Measurements from ENCODE around the gene PGAM2. TPM values are rescaled to one million over a fixed set of nuclear protein-coding genes. Genes with fewer than 3 reads are reported as not detected.
A peak's percentile ranks its signal among the peaks of the same experiment; 100 is the strongest.

PGAM2 gene
- total RNA-seq: 1 to 10 TPM in 1 of 2 donors, not detected in 1; 2.4 TPM

DNA sequence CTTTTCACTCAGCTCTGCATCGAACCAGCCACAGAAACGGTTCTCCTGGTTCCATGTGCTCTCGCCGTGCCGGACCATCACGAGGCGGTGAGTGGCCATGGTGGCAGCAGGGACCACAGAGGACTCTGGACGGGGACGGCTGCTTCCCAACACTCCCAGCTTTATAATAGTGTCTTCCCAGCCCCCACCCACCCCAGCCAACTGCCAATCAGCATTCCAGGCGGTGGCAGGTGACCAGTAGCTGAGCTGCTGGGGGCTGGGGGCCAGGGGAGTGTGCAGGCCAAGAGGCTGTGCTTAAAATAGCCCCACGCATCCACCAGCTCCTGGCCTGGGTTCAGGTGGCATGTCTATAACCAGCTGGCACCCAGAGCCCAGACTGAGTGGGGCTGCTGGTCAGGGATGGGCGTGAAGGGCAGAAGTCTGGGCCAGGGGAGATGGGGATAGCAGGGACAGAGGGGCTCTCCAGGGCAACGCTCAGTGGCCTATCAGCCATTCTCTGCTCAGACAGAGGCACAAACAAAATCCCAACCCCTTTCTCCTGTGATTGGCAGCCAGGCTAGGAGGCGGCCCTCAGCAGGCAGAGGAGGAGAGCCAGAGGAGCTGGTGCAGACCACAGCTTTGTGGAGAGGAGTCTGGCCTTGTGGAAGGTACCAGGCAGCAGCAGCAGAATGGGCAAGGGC, at the start of gene PGAM2:
Gene PGAM2 (minus strand): TSS at position 137 of the 680 bp plus-strand sequence. CDS start 38 bp downstream, at position 99.
- Mint-ChIP-seq H3K4me1 (peaks cover 15% of the 10 kb centered on the region), H3K27ac (peak within 1 kb of the TSS; percentile 65)

DNA sequence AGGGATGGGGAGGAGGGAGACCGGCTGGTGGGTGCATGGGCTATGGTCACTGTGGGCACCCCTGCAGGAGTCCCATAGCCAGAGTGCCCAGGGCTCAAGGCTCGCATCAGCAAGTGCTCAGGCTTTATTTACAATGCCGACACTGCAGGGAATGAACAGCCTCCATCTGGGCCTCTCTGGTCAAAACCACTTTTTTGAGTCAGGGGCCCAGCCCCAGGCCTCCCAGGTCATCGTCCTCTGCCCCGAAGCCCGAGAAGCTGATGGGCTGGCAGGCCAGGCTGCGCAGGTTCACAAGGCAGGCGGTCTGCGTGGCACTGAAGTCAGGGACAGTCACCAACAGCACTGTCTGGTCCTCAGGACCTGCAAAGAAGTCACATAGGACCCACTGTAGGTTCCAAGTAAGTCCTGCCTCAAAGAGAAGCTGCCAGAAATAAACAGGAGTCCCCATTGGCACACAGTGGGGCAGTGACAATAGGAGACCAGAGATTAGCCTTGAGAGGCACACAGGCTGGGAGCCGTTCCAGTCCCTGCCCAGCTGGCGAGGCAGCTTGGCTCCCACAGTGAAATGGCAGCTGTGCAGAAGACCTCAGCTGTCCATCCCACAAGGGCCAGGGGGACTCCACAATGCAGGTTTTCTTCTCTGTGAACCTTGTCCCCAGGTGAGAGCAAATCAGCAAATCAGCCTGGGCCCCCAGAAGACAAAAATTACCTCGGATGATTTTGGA, 49.4 kb upstream of the PGAM2 start:
- H3K27ac Mint-ChIP-seq: no peak overlapping the region
- no peak for ATAC-seq (replicated peaks)
- no peaks in the 10 kb centered on the region for H3K27me3 Mint-ChIP-seq
- H3K4me1 Mint-ChIP-seq: peaks cover 6% of the 10 kb centered on the region
- H3K9me3 Mint-ChIP-seq: no peaks in the 10 kb centered on the region
- H3K36me3 Mint-ChIP-seq (ENCODE audit: low read depth): peaks cover 54% of the 10 kb centered on the region
- H3K4me3 Mint-ChIP-seq: no peak overlapping the region

More for the DNA sequence above, at the start of gene PGAM2:
- ATAC-seq (replicated peaks): peak; percentile 28
- no peaks in the 10 kb centered on the region for H3K9me3 Mint-ChIP-seq
- H3K4me3 Mint-ChIP-seq: no peak within 1 kb of the TSS
- no peaks in the 10 kb centered on the region for H3K27me3 Mint-ChIP-seq
- peaks cover 9% of the 10 kb centered on the region for H3K36me3 Mint-ChIP-seq (ENCODE audit: low read depth)

DNA sequence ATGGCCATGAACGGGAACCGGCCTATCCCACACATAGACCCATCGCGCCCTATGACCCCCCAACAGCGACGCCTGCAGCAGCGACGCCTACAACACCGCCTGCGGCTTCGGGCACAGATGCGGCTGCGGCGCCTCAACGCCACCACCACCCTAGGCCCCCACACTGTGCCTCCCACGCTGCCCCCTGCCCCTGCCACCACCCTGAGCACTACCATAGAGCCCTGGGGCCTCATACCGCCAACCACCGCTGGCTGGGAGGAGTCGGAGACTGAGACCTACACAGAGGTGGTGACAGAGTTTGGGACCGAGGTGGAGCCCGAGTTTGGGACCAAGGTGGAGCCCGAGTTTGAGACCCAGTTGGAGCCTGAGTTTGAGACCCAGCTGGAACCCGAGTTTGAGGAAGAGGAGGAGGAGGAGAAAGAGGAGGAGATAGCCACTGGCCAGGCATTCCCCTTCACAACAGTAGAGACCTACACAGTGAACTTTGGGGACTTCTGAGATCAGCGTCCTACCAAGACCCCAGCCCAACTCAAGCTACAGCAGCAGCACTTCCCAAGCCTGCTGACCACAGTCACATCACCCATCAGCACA, 48.5 kb upstream of the PGAM2 start:
- Mint-ChIP-seq H3K27ac (no peak overlapping the region), H3K27me3 (no peaks in the 10 kb centered on the region), H3K36me3 (ENCODE audit: low read depth) (peaks cover 45% of the 10 kb centered on the region), H3K4me3 (no peak overlapping the region), H3K4me1 (peaks cover 3% of the 10 kb centered on the region), H3K9me3 (no peaks in the 10 kb centered on the region)
- ATAC-seq (replicated peaks): no peak

DNA sequence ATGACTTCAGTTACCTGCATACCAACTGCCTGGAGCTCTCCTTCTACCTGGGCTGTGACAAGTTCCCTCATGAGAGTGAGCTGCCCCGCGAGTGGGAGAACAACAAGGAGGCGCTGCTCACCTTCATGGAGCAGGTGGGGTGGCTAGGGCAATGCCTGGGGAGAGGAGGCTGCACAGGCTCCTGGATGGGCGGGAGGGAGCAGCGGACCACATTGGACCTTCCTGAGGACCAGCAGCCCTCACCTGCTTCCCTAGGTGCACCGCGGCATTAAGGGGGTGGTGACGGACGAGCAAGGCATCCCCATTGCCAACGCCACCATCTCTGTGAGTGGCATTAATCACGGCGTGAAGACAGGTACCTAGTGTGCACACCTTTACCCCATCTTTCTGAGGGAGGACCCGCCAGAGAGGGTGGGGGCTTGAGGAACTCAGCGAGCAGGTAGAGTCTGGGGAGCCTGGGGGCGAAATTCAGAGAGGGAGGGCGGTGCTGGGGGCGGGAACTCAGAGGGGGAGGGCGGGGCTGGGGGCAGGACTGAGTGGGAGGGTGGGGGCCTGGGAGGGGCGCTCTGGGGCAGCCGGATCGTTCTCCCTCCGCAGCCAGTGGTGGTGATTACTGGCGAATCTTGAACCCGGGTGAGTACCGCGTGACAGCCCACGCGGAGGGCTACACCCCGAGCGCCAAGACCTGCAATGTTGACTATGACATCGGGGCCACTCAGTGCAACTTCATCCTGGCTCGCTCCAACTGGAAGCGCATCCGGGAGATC, 47.8 kb upstream of the PGAM2 start:
- Mint-ChIP-seq H3K9me3 (no peaks in the 10 kb centered on the region), H3K4me1 (peaks cover 3% of the 10 kb centered on the region), H3K27ac (no peak overlapping the region), H3K27me3 (no peaks in the 10 kb centered on the region), H3K36me3 (ENCODE audit: low read depth) (peaks cover 38% of the 10 kb centered on the region), H3K4me3 (no peak overlapping the region)
- ATAC-seq (replicated peaks): no peak

DNA sequence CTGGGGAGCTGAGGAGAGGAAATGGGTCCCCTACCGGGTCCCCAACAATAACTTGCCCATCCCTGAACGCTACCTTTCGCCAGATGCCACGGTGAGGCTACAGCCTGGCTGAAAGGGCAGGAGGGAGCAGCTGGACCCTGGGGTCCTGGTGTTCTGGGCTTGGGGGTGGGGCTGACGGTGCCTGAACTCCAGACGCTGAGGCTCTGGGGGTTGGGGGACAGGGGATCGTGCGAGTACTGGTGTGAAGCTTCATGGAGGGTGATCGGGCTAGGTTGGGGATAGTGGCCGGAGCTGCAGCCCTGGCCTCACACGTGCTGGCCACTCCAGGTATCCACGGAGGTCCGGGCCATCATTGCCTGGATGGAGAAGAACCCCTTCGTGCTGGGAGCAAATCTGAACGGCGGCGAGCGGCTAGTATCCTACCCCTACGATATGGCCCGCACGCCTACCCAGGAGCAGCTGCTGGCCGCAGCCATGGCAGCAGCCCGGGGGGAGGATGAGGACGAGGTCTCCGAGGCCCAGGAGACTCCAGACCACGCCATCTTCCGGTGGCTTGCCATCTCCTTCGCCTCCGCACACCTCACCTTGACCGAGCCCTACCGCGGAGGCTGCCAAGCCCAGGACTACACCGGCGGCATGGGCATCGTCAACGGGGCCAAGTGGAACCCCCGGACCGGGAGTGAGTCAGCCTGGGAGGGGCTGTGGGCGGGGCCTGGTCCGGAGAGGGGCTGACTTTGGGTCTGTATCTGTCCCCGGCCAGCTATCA, 47.0 kb upstream of the PGAM2 start:
- H3K9me3 Mint-ChIP-seq: no peaks in the 10 kb centered on the region
- H3K27me3 Mint-ChIP-seq: no peaks in the 10 kb centered on the region
- no peak overlapping the region for H3K4me3 Mint-ChIP-seq
- H3K4me1 Mint-ChIP-seq: no peaks in the 10 kb centered on the region
- peaks cover 30% of the 10 kb centered on the region for H3K36me3 Mint-ChIP-seq (ENCODE audit: low read depth)
- no peak for ATAC-seq (replicated peaks)
- no peak overlapping the region for H3K27ac Mint-ChIP-seq

DNA sequence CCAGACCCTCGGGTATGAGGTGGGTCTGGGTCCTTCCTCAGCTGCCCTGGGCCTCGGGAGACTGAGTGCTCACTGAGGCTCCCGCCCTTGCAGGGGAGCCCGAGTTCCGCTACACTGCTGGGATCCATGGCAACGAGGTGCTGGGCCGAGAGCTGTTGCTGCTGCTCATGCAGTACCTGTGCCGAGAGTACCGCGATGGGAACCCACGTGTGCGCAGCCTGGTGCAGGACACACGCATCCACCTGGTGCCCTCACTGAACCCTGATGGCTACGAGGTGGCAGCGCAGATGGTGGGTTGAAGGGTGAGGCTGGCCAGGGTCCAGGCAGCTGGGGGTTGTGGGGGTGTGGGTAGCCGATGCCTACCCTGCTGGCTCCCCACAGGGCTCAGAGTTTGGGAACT, 46.4 kb upstream of the PGAM2 start:
- H3K4me1 Mint-ChIP-seq: no peaks in the 10 kb centered on the region
- H3K9me3 Mint-ChIP-seq: no peaks in the 10 kb centered on the region
- no peak overlapping the region for H3K4me3 Mint-ChIP-seq
- H3K27ac Mint-ChIP-seq: no peak overlapping the region
- H3K36me3 Mint-ChIP-seq (ENCODE audit: low read depth): peaks cover 24% of the 10 kb centered on the region
- ATAC-seq (replicated peaks): no peak
- no peaks in the 10 kb centered on the region for H3K27me3 Mint-ChIP-seq

DNA sequence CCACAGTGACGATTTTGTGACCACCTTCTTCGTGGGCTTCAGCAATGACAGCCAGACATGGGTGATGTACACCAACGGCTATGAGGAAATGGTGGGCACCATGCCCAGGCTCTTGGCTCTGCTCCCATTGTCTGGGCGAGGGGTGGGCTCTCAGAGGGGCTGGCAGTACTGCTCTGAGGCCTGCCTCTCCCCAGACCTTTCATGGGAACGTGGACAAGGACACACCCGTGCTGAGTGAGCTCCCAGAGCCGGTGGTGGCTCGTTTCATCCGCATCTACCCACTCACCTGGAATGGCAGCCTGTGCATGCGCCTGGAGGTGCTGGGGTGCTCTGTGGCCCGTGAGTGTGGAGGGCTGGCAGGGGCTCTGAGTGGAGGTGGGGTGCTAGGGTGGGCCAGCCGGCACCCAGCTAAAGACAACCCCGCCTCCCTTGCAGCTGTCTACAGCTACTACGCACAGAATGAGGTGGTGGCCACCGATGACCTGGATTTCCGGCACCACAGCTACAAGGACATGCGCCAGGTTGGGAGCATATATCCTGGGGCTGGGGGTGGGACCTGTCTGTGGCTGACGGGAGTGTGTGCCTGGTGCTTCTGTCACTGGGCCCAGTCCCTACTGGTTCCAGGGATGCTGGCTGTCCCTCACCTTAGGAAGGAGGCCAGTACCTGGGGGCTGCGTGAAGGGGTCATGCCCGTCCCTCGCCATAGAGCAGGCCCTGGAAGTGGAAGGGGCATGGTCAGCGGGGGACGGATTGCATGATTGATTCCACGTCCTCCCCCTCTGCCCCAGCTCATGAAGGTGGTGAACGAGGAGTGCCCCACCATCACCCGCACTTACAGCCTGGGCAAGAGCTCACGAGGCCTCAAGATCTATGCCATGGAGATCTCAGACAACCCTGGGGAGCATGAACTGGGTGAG, 45.6 kb upstream of the PGAM2 start:
- Mint-ChIP-seq H3K27me3 (peaks cover 4% of the 10 kb centered on the region), H3K9me3 (no peaks in the 10 kb centered on the region), H3K4me1 (no peaks in the 10 kb centered on the region), H3K4me3 (no peak overlapping the region), H3K27ac (no peak overlapping the region), H3K36me3 (ENCODE audit: low read depth) (peaks cover 23% of the 10 kb centered on the region)
- no peak for ATAC-seq (replicated peaks)

DNA sequence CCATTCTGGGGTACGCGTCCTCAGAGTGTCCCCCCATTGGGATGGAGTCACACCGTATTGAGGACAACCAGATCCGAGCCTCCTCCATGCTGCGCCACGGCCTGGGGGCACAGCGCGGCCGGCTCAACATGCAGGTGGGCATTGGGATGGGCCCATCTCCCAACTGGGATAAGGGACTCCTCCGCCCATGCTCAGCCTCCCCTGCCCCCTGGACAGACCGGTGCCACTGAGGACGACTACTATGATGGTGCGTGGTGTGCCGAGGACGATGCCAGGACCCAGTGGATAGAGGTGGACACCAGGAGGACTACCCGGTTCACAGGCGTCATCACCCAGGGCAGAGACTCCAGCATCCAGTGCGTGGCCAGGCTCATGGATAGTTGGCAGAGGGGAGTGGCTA, 44.6 kb upstream of the PGAM2 start:
- ATAC-seq (replicated peaks): no peak
- Mint-ChIP-seq H3K36me3 (ENCODE audit: low read depth) (peaks cover 13% of the 10 kb centered on the region), H3K4me1 (no peaks in the 10 kb centered on the region), H3K27me3 (peaks cover 12% of the 10 kb centered on the region), H3K4me3 (no peak overlapping the region), H3K9me3 (no peaks in the 10 kb centered on the region), H3K27ac (no peak overlapping the region)

DNA sequence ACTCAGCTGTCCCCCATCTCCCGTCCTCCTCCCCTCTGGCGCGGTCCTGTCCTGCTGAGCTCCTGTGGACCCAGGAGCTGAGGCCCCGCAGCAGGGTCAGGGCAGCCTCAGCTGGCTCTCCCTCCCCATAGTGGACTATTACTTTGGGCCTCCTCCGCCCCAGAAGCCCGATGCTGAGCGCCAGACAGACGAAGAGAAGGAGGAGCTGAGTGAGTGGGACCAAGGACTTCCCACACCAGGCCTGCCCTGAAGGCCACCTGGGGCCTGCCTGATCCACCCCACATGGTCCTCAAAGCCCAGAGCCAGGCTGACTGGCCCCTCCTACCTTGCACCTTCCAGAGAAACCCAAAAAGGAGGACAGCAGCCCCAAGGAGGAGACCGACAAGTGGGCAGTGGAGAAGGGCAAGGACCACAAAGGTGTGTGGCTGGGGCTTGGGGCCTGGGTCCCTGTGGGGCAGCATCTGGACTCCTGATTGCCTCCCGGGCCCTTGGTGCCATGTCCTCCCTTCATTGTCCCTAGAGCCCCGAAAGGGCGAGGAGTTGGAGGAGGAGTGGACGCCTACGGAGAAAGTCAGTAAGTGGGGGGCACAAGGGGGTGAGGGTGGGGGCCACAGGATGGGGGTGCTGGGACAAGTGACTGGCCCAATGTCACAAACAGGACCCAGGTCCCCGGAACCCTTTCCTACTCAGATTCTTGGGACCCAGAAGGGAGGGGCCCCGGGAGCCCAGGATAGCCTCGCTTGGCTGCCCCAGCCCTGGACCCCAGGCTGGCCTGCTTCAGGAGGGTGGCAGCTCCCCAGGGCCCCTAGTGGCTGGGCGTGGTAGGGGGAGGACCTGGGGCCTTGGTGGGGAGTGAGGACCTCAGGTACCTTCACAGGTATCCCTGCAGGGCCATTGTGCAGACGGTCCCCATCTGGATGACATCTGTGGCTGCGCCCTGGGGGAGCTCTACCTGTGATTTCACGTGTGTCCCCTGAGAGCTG, 43.7 kb upstream of the PGAM2 start:
- no peak overlapping the region for H3K4me3 Mint-ChIP-seq
- H3K4me1 Mint-ChIP-seq: no peaks in the 10 kb centered on the region
- H3K27me3 Mint-ChIP-seq: peaks cover 12% of the 10 kb centered on the region
- peaks cover 4% of the 10 kb centered on the region for H3K36me3 Mint-ChIP-seq (ENCODE audit: low read depth)
- ATAC-seq (replicated peaks): no peak
- no peaks in the 10 kb centered on the region for H3K9me3 Mint-ChIP-seq
- H3K27ac Mint-ChIP-seq: no peak overlapping the region

DNA sequence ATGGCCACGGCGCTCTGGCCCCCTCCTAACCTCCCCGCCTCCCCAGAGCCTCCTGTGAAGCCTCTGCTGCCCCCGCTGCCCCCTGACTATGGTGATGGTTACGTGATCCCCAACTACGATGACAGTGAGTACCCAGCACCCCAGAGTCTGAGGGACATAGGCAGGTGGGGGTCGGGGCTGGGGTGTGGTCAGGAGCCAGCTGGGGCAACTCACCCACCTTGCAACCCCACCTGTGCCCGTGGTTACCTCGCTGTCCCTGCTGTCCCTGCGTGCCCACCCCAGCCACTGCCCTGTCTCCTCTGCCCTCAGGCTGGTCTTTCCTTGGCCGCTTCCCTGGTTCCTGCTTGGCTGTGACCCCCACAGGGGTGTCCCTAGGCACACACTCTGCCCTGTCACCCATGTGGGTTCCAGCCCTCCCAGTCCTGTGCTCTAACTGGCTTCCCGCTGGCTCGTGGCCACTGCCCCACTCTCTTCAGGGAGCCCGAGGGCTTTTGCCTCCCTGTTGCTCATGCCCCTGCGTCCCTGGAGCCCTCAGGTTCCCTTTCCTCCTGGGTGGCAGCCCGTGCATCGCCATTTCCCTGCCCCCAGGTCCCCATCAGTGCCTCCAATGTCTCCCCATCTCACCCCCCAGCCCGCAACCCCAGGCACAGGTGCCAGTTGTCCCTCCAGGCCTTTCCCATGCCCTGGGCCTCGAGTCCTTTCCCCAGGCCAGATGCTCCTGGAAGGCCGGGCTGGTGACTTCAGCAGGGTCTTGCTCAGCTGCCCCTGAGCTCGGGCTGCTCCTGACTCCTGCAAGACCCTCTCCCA, 42.8 kb upstream of the PGAM2 start:
- no peaks in the 10 kb centered on the region for H3K9me3 Mint-ChIP-seq
- no peak overlapping the region for H3K27ac Mint-ChIP-seq
- no peaks in the 10 kb centered on the region for H3K4me1 Mint-ChIP-seq
- no peaks in the 10 kb centered on the region for H3K36me3 Mint-ChIP-seq (ENCODE audit: low read depth)
- ATAC-seq (replicated peaks): no peak
- H3K27me3 Mint-ChIP-seq: peaks cover 16% of the 10 kb centered on the region
- no peak overlapping the region for H3K4me3 Mint-ChIP-seq

DNA sequence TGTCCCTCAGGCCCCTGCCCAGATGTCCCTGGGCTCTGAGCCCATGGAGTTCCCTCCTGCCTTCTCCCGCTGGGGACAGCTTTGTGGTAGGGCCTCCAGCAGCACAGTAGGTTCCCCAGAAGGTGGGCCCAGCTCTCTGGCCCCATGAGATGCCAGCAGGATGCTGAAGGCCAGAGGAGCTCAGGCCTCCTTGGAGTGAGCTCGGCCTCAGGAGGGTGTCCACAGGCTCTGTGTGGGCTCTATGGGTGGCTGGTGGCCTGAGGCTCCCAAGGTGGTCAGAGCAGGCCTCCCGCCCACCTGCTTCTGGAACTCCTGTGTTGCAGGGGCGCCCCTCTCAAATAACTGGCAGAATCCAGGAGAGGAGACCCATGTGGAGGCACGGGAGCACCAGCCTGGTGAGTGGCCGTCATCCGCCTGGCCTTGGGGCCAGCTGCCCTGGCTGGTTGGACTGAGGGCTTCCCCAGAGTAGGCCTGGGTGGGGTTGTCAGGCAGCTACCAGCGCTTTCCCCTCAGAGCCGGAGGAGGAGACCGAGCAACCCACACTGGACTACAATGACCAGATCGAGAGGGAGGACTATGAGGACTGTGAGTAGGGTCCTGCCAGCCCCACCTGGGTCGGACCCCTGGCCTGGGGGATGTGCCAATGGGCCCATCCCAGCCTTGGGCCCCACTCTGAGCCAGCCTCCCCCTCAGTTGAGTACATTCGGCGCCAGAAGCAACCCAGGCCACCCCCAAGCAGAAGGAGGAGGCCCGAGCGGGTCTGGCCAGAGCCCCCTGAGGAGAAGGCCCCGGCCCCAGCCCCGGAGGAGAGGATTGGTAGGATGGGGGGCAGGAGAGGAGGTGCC, 42.0 kb upstream of the PGAM2 start:
- Mint-ChIP-seq H3K36me3 (ENCODE audit: low read depth) (no peaks in the 10 kb centered on the region), H3K27ac (no peak overlapping the region), H3K4me1 (no peaks in the 10 kb centered on the region), H3K4me3 (no peak overlapping the region), H3K9me3 (no peaks in the 10 kb centered on the region), H3K27me3 (peaks cover 18% of the 10 kb centered on the region)
- ATAC-seq (replicated peaks): no peak

All from activated T-helper 17 cell treated with anti-CD3 and anti-CD28 coated beads, Interleukin-2, amount 50 U/mL, for 72 hours (primary cell).